IPS-20b (cell line): Measurements from ENCODE around the gene CWC22.
A peak's percentile ranks its signal among the peaks of the same experiment; 100 is the strongest.
"Not testable (repeated sequence)": the region's sequence is repeated elsewhere in the genome, so short reads cannot be mapped to it uniquely, and the experiment has no call there.

Experiments
- H3K27ac ChIP-seq: one replicate; pipeline ENCODE4 v1.5.1; 2013; ENCODE audit warnings: low read length
- H3K27me3 ChIP-seq: 2 replicates; pipeline ENCODE4 v1.6.1; 2013; ENCODE audit warnings: mild to moderate bottlenecking, low read length, inconsistent platforms; ENCODE audit not compliant: insufficient read depth
- H3K36me3 ChIP-seq: 2 replicates; pipeline ENCODE4 v1.6.1; 2013; ENCODE audit warnings: low read depth, mild to moderate bottlenecking, inconsistent platforms, low read length, moderate library complexity; ENCODE audit not compliant: insufficient read depth
- H3K4me1 ChIP-seq: 2 replicates; pipeline ENCODE4 v1.6.1; 2013; ENCODE audit warnings: mild to moderate bottlenecking, control low read depth, inconsistent platforms, low read length, moderate library complexity; ENCODE audit not compliant: insufficient read depth
- H3K4me3 ChIP-seq: 2 replicates; pipeline ENCODE4 v1.5.1; 2013; ENCODE audit warnings: mild to moderate bottlenecking, low read length, inconsistent platforms
- H3K9ac ChIP-seq: 2 replicates; pipeline ENCODE4 v1.6.1; 2013; ENCODE audit warnings: low read depth, mild to moderate bottlenecking, inconsistent platforms, low read length, moderate library complexity
- H3K9me3 ChIP-seq: 2 replicates; pipeline ENCODE4 v1.6.1; 2013; ENCODE audit warnings: mild to moderate bottlenecking, low read depth, low read length, inconsistent platforms; ENCODE audit not compliant: insufficient read depth

CWC22 gene

DNA sequence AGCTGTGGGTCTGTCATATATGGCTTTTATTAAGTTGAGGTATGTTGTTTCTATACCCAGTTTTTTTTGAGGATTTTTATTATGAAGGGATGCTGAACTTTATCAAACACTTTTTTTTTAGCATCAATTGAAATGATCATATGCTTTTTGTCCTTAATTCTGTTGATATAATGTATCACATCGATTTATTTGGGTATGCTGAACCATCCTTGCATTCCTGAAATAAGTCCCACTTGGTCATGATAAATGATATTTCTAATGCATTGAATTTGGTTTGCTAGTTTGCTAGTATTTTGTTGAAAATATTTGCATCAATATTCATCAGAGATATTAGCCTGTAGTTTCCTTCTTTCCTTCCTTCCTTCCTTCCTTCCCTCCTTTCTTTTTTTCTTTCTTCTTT is 22.5 kb upstream of the CWC22 start:
- Histone ChIP-seq H3K9me3 (peaks cover 4% of the 10 kb centered on the region; the same call in 1 of the 2 replicates), H3K4me1 (peaks cover 9% of the 10 kb centered on the region; the same call in 1 of the 2 replicates), H3K9ac (no peak overlapping the region), H3K4me3 (no peak overlapping the region), H3K36me3 (no peaks in the 10 kb centered on the region), H3K27ac (no peak overlapping the region), H3K27me3 (no peaks in the 10 kb centered on the region)

GRCh38 chr2:180021850-180022249 is 14.8 kb upstream of the CWC22 start:
- Histone ChIP-seq H3K27ac (no peak overlapping the region), H3K9ac (no peak overlapping the region), H3K4me3 (no peak overlapping the region), H3K27me3 (no peaks in the 10 kb centered on the region), H3K36me3 (no peaks in the 10 kb centered on the region), H3K9me3 (no peaks in the 10 kb centered on the region), H3K4me1 (no peaks in the 10 kb centered on the region)

- Histone ChIP-seq H3K36me3 (no peaks in the 10 kb centered on the region), H3K27me3 (no peaks in the 10 kb centered on the region), H3K27ac (no peak overlapping the region), H3K4me3 (no peak overlapping the region), H3K4me1 (no peaks in the 10 kb centered on the region), H3K9ac (no peak overlapping the region), H3K9me3 (no peaks in the 10 kb centered on the region)
These were observed 10.7 kb upstream of the CWC22 start for GRCh38 chr2:180017784-180018183.

- no peaks in the 10 kb centered on the region for H3K9me3 ChIP-seq
- no peaks in the 10 kb centered on the region for H3K27me3 ChIP-seq
- H3K4me1 ChIP-seq, result no peaks in the 10 kb centered on the region
- no peaks in the 10 kb centered on the region for H3K36me3 ChIP-seq
- H3K27ac ChIP-seq, result no peak overlapping the region
- H3K4me3 ChIP-seq, result no peak overlapping the region
- H3K9ac ChIP-seq, result no peak overlapping the region
These were observed 9.8 kb upstream of the CWC22 start for GRCh38 chr2:180016937-180017336.

DNA sequence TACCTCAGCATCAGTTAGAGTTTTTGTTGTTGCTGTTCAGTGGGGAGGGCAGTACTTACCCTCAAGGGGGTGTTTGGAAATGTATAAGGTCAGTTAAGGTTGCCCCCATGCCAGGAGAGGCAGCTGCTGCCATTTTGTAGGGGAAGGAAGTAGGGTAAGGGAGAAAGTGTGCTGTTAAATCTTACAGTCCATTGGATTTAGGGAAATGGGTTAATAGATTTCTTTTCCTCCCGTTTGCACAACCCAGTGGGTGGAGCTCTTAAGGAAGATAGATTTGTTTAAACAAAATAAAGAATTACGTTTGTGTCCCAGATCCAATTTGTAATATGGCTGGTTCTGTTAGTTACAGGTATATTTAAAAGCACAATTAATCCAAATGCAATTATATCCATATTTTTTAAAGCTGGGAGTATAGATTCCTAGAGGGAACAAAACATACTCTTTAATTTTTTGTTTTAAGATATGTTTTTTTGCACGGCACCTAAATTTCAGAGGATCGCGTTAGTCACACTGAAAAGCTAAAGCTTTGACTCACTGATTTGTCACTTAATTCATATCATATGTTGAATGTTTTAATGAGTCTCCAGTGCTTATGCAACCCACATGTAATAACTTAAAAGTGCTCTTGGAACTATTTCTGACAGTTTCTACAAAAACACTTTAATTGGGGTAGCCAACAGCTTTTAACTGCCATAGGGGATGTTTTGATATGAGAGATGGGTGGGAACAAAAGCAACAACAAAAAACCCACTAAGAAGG is 9.0 kb upstream of the CWC22 start:
- Histone ChIP-seq H3K27ac (no peak overlapping the region), H3K9ac (no peak overlapping the region), H3K4me3 (no peak overlapping the region), H3K4me1 (no peaks in the 10 kb centered on the region), H3K36me3 (no peaks in the 10 kb centered on the region), H3K9me3 (no peaks in the 10 kb centered on the region), H3K27me3 (no peaks in the 10 kb centered on the region)

DNA sequence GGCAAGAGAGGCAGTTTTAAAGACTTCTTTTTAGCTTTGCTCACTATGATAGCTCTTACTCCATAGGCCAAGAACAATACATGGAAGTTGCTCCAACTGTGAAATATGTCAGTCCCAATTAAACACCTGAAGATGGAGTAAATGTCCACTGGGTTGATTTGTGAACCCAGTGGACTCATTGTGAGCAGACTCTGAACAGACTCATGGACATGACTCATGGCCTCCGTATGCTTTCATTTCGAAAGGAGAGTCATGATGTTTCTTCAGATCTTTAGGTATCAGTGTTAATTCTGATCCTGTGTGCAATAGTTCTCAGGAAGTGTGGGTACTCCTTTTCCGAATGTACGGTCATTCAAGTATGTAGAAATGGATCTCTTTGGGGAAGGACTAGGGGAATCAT is 5.4 kb upstream of the CWC22 start:
- H3K27ac ChIP-seq, result no peak overlapping the region
- H3K9ac ChIP-seq, result no peak overlapping the region
- H3K27me3 ChIP-seq, result no peaks in the 10 kb centered on the region
- H3K9me3 ChIP-seq, result no peaks in the 10 kb centered on the region
- H3K4me1 ChIP-seq, result no peaks in the 10 kb centered on the region
- H3K4me3 ChIP-seq, result no peak overlapping the region
- H3K36me3 ChIP-seq, result no peaks in the 10 kb centered on the region

DNA sequence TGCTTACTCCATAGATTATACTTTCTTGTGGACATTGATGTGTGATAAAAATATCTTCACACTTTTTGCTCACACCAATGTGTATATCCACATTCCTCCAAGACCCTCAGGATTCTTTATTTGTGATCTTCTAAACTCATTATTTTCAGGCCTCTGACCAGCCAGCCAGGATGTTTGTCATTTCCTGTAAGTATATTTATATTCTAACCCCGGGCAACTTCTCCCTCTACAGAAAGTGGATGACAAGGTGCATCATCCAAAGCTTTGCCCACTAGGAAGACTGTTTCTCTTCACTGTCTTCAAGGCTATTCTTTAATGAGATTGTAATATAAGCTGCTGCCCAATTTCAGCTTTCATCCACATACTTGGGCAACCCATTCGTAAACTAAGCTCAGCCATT is 3.6 kb upstream of the CWC22 start:
- Histone ChIP-seq H3K27ac (no peak overlapping the region), H3K9ac (no peak overlapping the region), H3K9me3 (no peaks in the 10 kb centered on the region), H3K4me1 (peaks cover 4% of the 10 kb centered on the region), H3K27me3 (no peaks in the 10 kb centered on the region), H3K36me3 (no peaks in the 10 kb centered on the region), H3K4me3 (no peak overlapping the region)

GRCh38 chr2:180006231-180006630 is 866 bp downstream of the CWC22 start:
- Histone ChIP-seq H3K4me3 (peak overlapping the region; percentile 81), H3K9me3 (no peaks in the 10 kb centered on the region), H3K9ac (peak overlapping the region; percentile 93), H3K4me1 (peaks cover 10% of the 10 kb centered on the region), H3K27me3 (no peaks in the 10 kb centered on the region), H3K36me3 (no peaks in the 10 kb centered on the region; the same call in 1 of the 2 replicates), H3K27ac (peak overlapping the region; percentile 81)

DNA sequence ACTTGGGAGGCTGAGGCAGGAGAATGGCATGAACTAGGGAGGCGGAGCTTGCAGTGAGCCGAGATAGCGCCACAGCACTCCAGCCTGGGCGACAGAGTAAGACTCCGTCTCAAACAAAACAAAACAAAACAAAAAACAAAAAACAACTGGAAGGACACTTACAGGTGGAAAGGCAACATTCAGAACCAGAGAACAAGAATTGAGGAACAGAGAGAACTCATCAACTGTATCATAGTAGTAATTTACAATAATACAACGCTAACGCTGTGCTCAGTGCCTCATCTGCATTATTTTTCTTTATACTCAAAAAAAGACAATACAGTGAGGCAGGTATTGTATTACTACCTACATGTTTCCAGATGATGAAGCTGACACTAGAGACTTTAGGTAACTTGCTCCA is 1.6 kb downstream of the CWC22 start:
- H3K27ac ChIP-seq, H3K36me3 ChIP-seq, H3K27me3 ChIP-seq, H3K9ac ChIP-seq, H3K9me3 ChIP-seq: not testable (repeated sequence)
- Histone ChIP-seq H3K4me1 (peaks cover 14% of the 10 kb centered on the region), H3K4me3 (peak overlapping the region; percentile 81; the same call in 1 of the 2 replicates)

- H3K27me3 ChIP-seq, result no peaks in the 10 kb centered on the region
- peaks cover 16% of the 10 kb centered on the region for H3K4me1 ChIP-seq
- no peak overlapping the region for H3K27ac ChIP-seq
- H3K36me3 ChIP-seq, result no peaks in the 10 kb centered on the region; the same call in 1 of the 2 replicates
- H3K4me3 ChIP-seq, result no peak overlapping the region
- no peaks in the 10 kb centered on the region for H3K9me3 ChIP-seq
- no peak overlapping the region for H3K9ac ChIP-seq
These were observed 2.4 kb downstream of the CWC22 start for GRCh38 chr2:180004731-180005130.

DNA sequence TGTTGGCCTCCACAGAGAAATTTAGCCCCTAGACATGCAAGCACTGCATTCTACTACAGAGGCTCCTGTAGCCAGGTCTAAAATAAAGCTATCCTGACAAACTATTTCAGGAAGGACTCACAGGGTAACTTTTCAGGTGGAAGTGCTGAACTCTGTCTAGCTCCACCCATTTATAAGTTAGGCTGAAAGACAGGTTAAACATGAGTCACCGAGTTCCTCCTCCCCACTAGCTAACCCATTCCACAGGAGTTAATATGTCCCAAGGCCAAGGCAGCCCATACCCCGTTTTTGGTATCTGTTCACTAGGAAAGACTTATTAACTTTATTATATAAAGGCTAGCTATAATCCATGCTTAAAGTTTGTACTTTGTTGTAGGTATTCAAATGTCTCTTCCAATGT is 3.5 kb downstream of the CWC22 start:
- Histone ChIP-seq H3K4me1 (peaks cover 16% of the 10 kb centered on the region), H3K27ac (no peak overlapping the region), H3K4me3 (no peak overlapping the region), H3K36me3 (peaks cover 3% of the 10 kb centered on the region; the same call in 1 of the 2 replicates), H3K9me3 (no peaks in the 10 kb centered on the region), H3K9ac (no peak overlapping the region), H3K27me3 (no peaks in the 10 kb centered on the region)

DNA sequence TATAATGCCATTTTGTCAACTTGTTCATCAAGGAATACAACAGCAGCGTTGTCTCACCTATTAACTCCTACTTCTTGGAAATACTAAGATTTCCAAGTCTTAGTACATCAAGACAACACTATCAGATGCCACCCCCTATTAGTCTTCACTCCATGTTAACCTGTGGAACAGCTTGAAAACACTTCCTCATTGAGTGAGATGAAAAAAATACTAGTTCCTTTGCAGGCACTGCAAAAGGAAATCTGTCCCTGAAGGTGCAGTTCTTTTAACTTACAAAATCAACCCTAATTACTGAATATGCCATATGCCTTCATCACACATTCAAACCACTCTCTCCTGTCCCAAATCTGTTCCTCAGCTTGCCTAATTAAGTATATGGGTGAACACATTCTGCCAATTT is 4.0 kb downstream of the CWC22 start:
- no peak overlapping the region for H3K4me3 ChIP-seq
- peaks cover 3% of the 10 kb centered on the region; the same call in 1 of the 2 replicates for H3K36me3 ChIP-seq
- no peaks in the 10 kb centered on the region for H3K9me3 ChIP-seq
- peaks cover 16% of the 10 kb centered on the region for H3K4me1 ChIP-seq
- H3K9ac ChIP-seq, result no peak overlapping the region
- no peak overlapping the region for H3K27ac ChIP-seq
- H3K27me3 ChIP-seq, result no peaks in the 10 kb centered on the region
